Lower leg skin (tissue), 4 donors: Measurements from ENCODE around the gene SPIN2B. TPM values are rescaled to one million over a fixed set of nuclear protein-coding genes. Genes with fewer than 3 reads are reported as not detected.

Source experiments
- DNase-seq, 2 donors: peaks; one replicate each; pipeline ENCODE4 v3.0.0-alpha.2; 2019; ENCODE audit warnings: low spot score in 2 of 2
- H3K4me3 ChIP-seq: fragments of 200-600 bp; sonication (generic); 2 replicates; pipeline ENCODE4 v1.5.1; 2017; ENCODE audit warnings: mild to moderate bottlenecking, low read depth; ENCODE audit not compliant: poor library complexity, severe bottlenecking
- CTCF ChIP-seq, 3 donors: fragments of 450-650 bp; IDR thresholded peaks; one replicate each; pipeline ENCODE4 v1.5.1; 2016; ENCODE audit warnings: antibody characterized with exemption in 3 of 3, mild to moderate bottlenecking in 3 of 3, moderate library complexity in 2 of 3
- POLR2A ChIP-seq, 2 donors: fragments of 450-650 bp; IDR thresholded peaks; one replicate each; pipeline ENCODE4 v1.6.1; 2016 to 2017; ENCODE audit warnings: antibody characterized with exemption in 2 of 2, mild to moderate bottlenecking in 1 of 2, moderate library complexity in 1 of 2
- WGBS, 2 donors: methylation state at CpG; one replicate each; pipeline ENCODE4 v1.1.5; 2018; 5-methylcytosine and 5-hydroxymethylcytosine counted together
- intact Hi-C: fragments of 100-400 bp; cut with DNase I; formaldehyde crosslinking; loops from one replicate; pipeline ENCODE4 v1.15.0; 2023; ENCODE audit warnings: low total_unique reads
- total RNA-seq, 4 donors: library from RNA; depleted of rRNA; stranded (reverse); fragments of >200 nt; gene quantifications; one replicate each; pipeline ENCODE4 v1.1.0, GENCODE V29; 2016

The SPIN2B gene
- total RNA-seq, 4 donors from 2014 or later, result 1.3 to 7.8 (median 5.9) TPM

- 84 to 96% methylated on average over 4 of the region's 4 CpGs for WGBS, 2 donors
- DNase-seq, result no peak
- H3K4me3 ChIP-seq, result no peak overlapping the region
- no peak for TF ChIP-seq CTCF (IDR thresholded peaks at IDR 0.05)
- TF ChIP-seq POLR2A (IDR thresholded peaks at IDR 0.05), result no peak
- intact Hi-C loops, result no loop called here
These were observed 46.9 kb downstream of the SPIN2B start for GRCh38 chrX:57074458-57074857.

DNA sequence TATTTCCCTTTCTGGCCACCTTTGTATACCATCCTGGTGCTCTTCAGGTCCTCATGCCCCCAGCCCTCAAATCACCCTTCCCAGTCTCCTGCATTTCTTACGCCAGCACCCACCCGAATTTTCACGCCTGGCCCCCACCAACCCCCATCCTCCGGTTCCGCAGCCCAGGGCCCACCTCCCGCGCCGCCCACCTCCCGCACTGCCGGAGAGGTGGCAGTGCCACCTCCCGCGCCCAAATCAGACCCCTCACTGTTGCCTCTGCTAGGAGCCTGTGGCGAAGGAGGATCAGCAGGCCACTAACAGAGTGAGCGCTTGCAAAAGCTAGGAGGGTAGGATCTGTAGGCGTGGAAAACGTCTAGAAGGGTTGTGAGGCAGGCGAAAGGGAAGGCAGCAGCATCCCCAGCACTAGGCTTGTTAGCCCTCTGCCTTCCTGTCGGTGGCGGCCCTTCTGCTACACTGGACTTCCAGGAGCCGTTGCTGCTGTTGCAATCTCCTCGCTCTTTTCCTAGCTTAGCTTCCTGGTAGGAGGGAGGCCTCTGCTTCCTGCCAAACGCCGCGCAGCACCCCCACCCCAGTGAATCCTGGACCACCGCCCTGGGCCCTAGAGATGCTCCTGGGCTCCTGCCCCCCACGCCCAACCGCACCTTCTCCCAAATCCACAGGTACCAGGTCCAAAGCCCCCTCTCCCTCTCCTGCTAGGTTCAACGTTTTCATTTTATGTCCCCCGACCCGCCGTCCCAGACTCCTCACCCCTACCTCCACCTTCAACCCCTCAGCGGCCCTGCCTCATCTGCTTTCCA lies 51.0 kb downstream of the SPIN2B start:
- WGBS, 2 donors, result 78 to 79% methylated on average over 32 of the region's 32 CpGs
- no peak overlapping the region for H3K4me3 ChIP-seq
- intact Hi-C loops, result no loop called here
- TF ChIP-seq POLR2A (IDR thresholded peaks at IDR 0.05) (no peak), CTCF (IDR thresholded peaks at IDR 0.05) (no peak)
- DNase-seq, result no peak

Other genes starting within 250 kb of the SPIN2B start
- gene SPIN3, start 126.0 kb downstream of the SPIN2B start, total RNA-seq, result 1 to 10 TPM; 1.7 to 5.5 (median 3.0) TPM
- gene SPIN2A, start 15.8 kb upstream of the SPIN2B start, total RNA-seq, result under 1 TPM in 1 of 4 donors, not detected in 3; 0.23 TPM
- 10 to 100 TPM; 15.0 to 63.0 (median 29.8) TPM for gene FAAH2, start 165.2 kb upstream of the SPIN2B start, total RNA-seq